Stimulated activated CD8-positive, alpha-beta memory T cell treated with anti-CD3 and anti-CD28 coated beads, Interleukin-2, amount 100 ng/mL, for 1 hour (primary cell): ENCODE data around the gene NECTIN2.
"Not testable (repeated sequence)": the region's sequence is repeated elsewhere in the genome, so short reads cannot be mapped to it uniquely, and the experiment has no call there.

Experiments
- DNase-seq, 2 donors: peaks; one replicate each; pipeline ENCODE4 v3.0.0-alpha.2; 2020; ENCODE audit warnings: low read depth in 2 of 2

NECTIN2 gene

GRCh38 chr19:44817725-44818465 is 28.2 kb upstream of the NECTIN2 start:
- DNase-seq, result no peak

- no peak for DNase-seq
Measured at GRCh38 chr19:44818466-44819031, 27.5 kb upstream of the NECTIN2 start.

- no peak for DNase-seq
Measured at GRCh38 chr19:44819246-44819832, 26.8 kb upstream of the NECTIN2 start.

GRCh38 chr19:44820648-44821609 is 25.2 kb upstream of the NECTIN2 start:
- no peak for DNase-seq

GRCh38 chr19:44822177-44822576 is 23.9 kb upstream of the NECTIN2 start:
- DNase-seq, result no peak

GRCh38 chr19:44822670-44823372 is 23.3 kb upstream of the NECTIN2 start:
- no peak for DNase-seq

- no peak for DNase-seq
Measured at GRCh38 chr19:44823373-44823698, 22.8 kb upstream of the NECTIN2 start.

GRCh38 chr19:44824761-44825160 is 21.3 kb upstream of the NECTIN2 start:
- no peak for DNase-seq

- DNase-seq, result not testable (repeated sequence)
Measured at GRCh38 chr19:44832875-44833274, 13.2 kb upstream of the NECTIN2 start.

- DNase-seq, result not testable (repeated sequence)
Measured at GRCh38 chr19:44834399-44834798, 11.7 kb upstream of the NECTIN2 start.

- DNase-seq, result no peak
Measured at GRCh38 chr19:44839276-44839675, 6.8 kb upstream of the NECTIN2 start.

- DNase-seq, result no peak
Measured at GRCh38 chr19:44840811-44841210, 5.3 kb upstream of the NECTIN2 start.

GRCh38 chr19:44841231-44841630 is 4.9 kb upstream of the NECTIN2 start:
- no peak for DNase-seq

- no peak for DNase-seq
Measured at GRCh38 chr19:44845286-44845611, 848 bp upstream of the NECTIN2 start.

GRCh38 chr19:44846455-44847143 is 502 bp downstream of the NECTIN2 start:
- DNase-seq, result no peak

- no peak for DNase-seq
Measured at GRCh38 chr19:44847144-44848035, 1.3 kb downstream of the NECTIN2 start.

- DNase-seq, result no peak
Measured at GRCh38 chr19:44848036-44848811, 2.1 kb downstream of the NECTIN2 start.

GRCh38 chr19:44848812-44849447 is 2.8 kb downstream of the NECTIN2 start:
- DNase-seq, result no peak

- no peak for DNase-seq
Measured at GRCh38 chr19:44850641-44851109, 4.6 kb downstream of the NECTIN2 start.
